Ishikawa (cell line): ENCODE results near the gene ENTREP1.

Source experiments
- CEBPB ChIP-seq: IDR thresholded peaks from 2 replicates; pipeline ENCODE4 v1.6.1; 2012
- CREB1 ChIP-seq: IDR thresholded peaks from 2 replicates; pipeline ENCODE4 v1.6.1; 2012; ENCODE audit warnings: low read depth
- EGR1 ChIP-seq: IDR thresholded peaks from 2 replicates; pipeline ENCODE4 v1.6.1; 2012
- EP300 ChIP-seq: IDR thresholded peaks from 2 replicates; pipeline ENCODE4 v1.6.1; 2012; ENCODE audit warnings: borderline replicate concordance
- FOXM1 ChIP-seq: IDR thresholded peaks from 2 replicates; pipeline ENCODE4 v1.6.1; 2012; ENCODE audit warnings: low read depth, borderline replicate concordance
- NFIC ChIP-seq: IDR thresholded peaks from 2 replicates; pipeline ENCODE4 v1.6.1; 2012
- RAD21 ChIP-seq: IDR thresholded peaks from 2 replicates; pipeline ENCODE4 v1.6.1; 2012; ENCODE audit warnings: low read depth
- TCF12 ChIP-seq: IDR thresholded peaks from 2 replicates; pipeline ENCODE4 v1.6.1; 2012; ENCODE audit warnings: low read depth
- USF1 ChIP-seq: IDR thresholded peaks from 2 replicates; pipeline ENCODE4 v1.6.1; 2012
- YY1 ChIP-seq: IDR thresholded peaks from 2 replicates; pipeline ENCODE4 v1.6.1; 2012; ENCODE audit warnings: low read depth
- TF ChIP-seq, protein P1 (sequence below): IDR thresholded peaks from 2 replicates; pipeline ENCODE4 v1.6.1; 2012; ENCODE audit warnings: low read depth, mild to moderate bottlenecking

DNA sequence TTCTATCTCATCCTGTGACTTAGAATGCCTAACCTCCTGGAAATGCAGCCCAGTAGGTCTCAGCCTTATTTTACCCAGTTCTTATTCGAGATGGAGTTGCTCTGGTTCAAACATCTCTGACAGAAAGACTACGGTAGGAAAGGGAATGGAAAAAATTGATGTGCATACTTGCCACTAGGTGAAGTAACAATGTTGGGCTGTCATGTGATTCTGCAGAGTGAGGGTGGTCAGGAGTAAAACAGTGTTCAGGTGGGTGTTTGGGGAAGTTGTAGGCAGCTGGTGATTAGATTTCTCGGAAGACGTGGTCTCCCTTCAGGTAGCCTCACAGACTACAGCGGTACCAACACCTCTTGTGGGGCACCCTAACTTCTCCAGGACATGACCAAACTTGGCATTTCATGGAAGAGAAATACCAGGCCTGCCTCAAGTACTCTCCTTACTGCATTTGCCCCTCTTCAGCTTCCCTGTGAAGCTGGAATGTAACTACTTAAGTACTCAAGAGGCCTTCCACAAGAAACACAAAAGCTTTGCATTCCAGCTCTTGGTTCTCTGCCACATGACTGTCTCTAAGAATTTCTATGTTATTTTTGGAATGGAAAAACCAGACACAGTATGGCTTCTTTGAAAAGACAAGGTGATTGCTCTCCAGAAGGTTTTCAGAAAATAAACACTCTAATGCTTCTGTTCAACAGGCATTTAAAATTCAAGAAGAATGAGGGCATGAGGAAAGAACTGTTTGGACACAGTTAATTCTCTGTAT is 17.4 kb upstream of the ENTREP1 start:
- TF ChIP-seq EP300 (peak; percentile 76; the same call in 1 of the 2 replicates), FOXM1 (peak; percentile 64; the same call in 1 of the 2 replicates), USF1 (peak; percentile 51; the same call in 1 of the 2 replicates), TCF12 (peak; percentile 80), CREB1 (no peak), RAD21 (no peak), YY1 (no peak), NFIC (peak; percentile 87), CEBPB (no peak), EGR1 (no peak)
- TF ChIP-seq, protein P1, sequence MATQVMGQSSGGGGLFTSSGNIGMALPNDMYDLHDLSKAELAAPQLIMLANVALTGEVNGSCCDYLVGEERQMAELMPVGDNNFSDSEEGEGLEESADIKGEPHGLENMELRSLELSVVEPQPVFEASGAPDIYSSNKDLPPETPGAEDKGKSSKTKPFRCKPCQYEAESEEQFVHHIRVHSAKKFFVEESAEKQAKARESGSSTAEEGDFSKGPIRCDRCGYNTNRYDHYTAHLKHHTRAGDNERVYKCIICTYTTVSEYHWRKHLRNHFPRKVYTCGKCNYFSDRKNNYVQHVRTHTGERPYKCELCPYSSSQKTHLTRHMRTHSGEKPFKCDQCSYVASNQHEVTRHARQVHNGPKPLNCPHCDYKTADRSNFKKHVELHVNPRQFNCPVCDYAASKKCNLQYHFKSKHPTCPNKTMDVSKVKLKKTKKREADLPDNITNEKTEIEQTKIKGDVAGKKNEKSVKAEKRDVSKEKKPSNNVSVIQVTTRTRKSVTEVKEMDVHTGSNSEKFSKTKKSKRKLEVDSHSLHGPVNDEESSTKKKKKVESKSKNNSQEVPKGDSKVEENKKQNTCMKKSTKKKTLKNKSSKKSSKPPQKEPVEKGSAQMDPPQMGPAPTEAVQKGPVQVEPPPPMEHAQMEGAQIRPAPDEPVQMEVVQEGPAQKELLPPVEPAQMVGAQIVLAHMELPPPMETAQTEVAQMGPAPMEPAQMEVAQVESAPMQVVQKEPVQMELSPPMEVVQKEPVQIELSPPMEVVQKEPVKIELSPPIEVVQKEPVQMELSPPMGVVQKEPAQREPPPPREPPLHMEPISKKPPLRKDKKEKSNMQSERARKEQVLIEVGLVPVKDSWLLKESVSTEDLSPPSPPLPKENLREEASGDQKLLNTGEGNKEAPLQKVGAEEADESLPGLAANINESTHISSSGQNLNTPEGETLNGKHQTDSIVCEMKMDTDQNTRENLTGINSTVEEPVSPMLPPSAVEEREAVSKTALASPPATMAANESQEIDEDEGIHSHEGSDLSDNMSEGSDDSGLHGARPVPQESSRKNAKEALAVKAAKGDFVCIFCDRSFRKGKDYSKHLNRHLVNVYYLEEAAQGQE: no peak
